ENCODE results near the gene MYO1H. TPM values are rescaled to one million over a fixed set of nuclear protein-coding genes. Genes with fewer than 3 reads are reported as not detected.

Gene MYO1H
- total and polyA plus RNA-seq, 8 donors = 0.20 to 0.93 (median 0.32) TPM

DNA sequence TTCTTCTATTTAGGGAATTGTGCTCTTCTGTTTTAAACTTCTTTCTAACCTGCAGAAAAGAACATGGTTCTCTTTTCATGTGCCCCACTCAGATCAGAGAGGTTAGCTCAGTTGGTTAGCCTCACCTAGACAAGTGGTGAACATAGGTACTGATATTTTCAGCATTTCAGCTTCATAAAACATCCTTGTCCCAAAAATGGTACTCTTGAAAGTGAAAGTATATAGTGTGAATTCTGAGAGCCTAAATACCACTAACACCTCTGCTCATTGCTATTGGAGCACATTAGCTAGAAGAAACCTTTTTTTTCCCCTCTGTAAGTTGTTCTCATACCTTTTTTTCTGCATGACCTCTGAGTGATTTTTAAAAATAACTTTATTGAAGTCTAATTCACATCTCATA lies 147.3 kb downstream of the MYO1H start:
- peaks cover 2 to 96% of the 10 kb centered on the region in 2 donors for H3K36me3 ChIP-seq
- H3K4me3 ChIP-seq = no peak overlapping the region
- DNase-seq (no peak), ATAC-seq (no peak)
- intact Hi-C loops (cut with DNase I) = no loop called here
- no peak overlapping the region for H3K27ac ChIP-seq
- H3K9me3 ChIP-seq = no peaks in the 10 kb centered on the region
- TF ChIP-seq, protein P1, sequence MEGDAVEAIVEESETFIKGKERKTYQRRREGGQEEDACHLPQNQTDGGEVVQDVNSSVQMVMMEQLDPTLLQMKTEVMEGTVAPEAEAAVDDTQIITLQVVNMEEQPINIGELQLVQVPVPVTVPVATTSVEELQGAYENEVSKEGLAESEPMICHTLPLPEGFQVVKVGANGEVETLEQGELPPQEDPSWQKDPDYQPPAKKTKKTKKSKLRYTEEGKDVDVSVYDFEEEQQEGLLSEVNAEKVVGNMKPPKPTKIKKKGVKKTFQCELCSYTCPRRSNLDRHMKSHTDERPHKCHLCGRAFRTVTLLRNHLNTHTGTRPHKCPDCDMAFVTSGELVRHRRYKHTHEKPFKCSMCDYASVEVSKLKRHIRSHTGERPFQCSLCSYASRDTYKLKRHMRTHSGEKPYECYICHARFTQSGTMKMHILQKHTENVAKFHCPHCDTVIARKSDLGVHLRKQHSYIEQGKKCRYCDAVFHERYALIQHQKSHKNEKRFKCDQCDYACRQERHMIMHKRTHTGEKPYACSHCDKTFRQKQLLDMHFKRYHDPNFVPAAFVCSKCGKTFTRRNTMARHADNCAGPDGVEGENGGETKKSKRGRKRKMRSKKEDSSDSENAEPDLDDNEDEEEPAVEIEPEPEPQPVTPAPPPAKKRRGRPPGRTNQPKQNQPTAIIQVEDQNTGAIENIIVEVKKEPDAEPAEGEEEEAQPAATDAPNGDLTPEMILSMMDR (IDR thresholded peaks at IDR 0.05) = no peak
- H3K4me1 ChIP-seq = no peaks in the 10 kb centered on the region
- no peaks in the 10 kb centered on the region for H3K27me3 ChIP-seq

DNA sequence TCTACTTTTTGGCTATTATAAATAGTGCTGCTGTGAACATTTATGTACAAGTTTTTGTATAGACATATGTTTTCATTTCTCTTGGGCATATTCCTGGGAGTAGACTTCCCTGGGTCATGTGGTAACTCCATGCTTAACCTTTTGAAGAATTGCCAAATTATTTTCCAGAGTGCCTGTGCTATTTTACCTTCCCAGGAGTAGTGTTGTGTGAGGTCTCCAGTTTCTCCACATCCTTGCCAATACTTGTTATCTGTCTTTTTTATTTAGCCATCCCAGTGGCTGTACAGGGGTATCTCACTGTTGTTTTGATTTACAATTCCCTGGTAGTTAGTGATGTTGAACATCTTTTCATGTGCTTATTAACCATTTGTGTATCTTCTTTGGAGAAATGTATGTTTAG lies 148.6 kb downstream of the MYO1H start:
- no peak overlapping the region for H3K4me3 ChIP-seq
- H3K4me1 ChIP-seq = no peaks in the 10 kb centered on the region
- intact Hi-C loops (cut with DNase I) = no loop called here
- H3K27me3 ChIP-seq = no peaks in the 10 kb centered on the region
- H3K36me3 ChIP-seq = peaks cover 2 to 96% of the 10 kb centered on the region in 2 donors
- H3K27ac ChIP-seq = no peak overlapping the region
- no peak for ATAC-seq
- no peaks in the 10 kb centered on the region for H3K9me3 ChIP-seq
- TF ChIP-seq, protein P1 (IDR thresholded peaks at IDR 0.05) = no peak
- DNase-seq = no peak

DNA sequence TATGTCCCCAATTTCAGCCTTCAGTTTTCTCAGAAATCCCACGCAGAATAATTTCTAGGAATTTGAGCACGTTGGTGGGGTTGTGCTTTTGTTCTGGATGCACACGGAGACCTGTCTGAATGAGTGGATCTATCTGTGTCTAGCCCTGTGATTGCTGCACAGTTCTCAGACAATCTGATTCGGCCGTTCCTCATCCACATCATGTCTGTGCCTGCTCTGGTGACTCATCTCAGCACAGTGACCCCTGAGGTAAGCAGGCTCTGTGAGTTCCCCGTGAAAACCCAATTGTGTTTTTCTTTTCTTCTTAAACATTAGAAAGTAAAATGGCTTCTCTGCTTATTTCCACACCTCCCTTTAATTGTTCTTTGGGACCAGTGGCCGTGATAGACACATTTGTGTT lies 150.0 kb downstream of the MYO1H start:
- Histone ChIP-seq H3K27me3 (no peaks in the 10 kb centered on the region), H3K4me3 (no peak overlapping the region), H3K27ac (no peak overlapping the region), H3K9me3 (no peaks in the 10 kb centered on the region), H3K4me1 (no peaks in the 10 kb centered on the region), H3K36me3 (peaks cover 2 to 96% of the 10 kb centered on the region in 2 donors)
- no peak for ATAC-seq
- intact Hi-C loops (cut with DNase I) = no loop called here
- DNase-seq = no peak
- TF ChIP-seq, protein P1 (IDR thresholded peaks at IDR 0.05) = no peak

Other genes starting within 250 kb of the MYO1H start
- gene ACACB, start 231.3 kb upstream of the MYO1H start, total RNA-seq = 10 to 100 TPM; 14.8 to 16.8 TPM
- gene ACACB, start 231.3 kb upstream of the MYO1H start, polyA plus RNA-seq (ENCODE audit: insufficient read length in 6 of 6) = 10 to 100 TPM; 12.5 to 21.3 (median 15.7) TPM
- gene FOXN4, start 38.6 kb upstream of the MYO1H start, total RNA-seq = not detected
- 1 to 10 TPM in 3 of 6 donors, under 1 TPM in 3; 0.51 to 2.0 (median 1.1) TPM for gene FOXN4, start 38.6 kb upstream of the MYO1H start, polyA plus RNA-seq (ENCODE audit: insufficient read length in 6 of 6)
- gene KCTD10, start 129.4 kb downstream of the MYO1H start, total RNA-seq = 10 to 100 TPM; 58.3 to 68.2 TPM
- gene KCTD10, start 129.4 kb downstream of the MYO1H start, polyA plus RNA-seq (ENCODE audit: insufficient read length in 6 of 6) = 10 to 100 TPM; 42.7 to 51.0 (median 47.3) TPM
- gene UBE3B, start 129.7 kb downstream of the MYO1H start, total RNA-seq = 10 to 100 TPM; 41.4 to 42.5 TPM
- 10 to 100 TPM; 30.5 to 36.2 (median 33.3) TPM for gene UBE3B, start 129.7 kb downstream of the MYO1H start, polyA plus RNA-seq (ENCODE audit: insufficient read length in 6 of 6)
- gene MMAB, start 225.6 kb downstream of the MYO1H start, total RNA-seq = 10 to 100 TPM; 43.9 to 76.1 TPM
- 10 to 100 TPM; 24.9 to 36.2 (median 28.7) TPM for gene MMAB, start 225.6 kb downstream of the MYO1H start, polyA plus RNA-seq (ENCODE audit: insufficient read length in 6 of 6)
- gene MVK, start 225.9 kb downstream of the MYO1H start, total RNA-seq = 10 to 100 TPM; 23.3 to 46.1 TPM
- gene MVK, start 225.9 kb downstream of the MYO1H start, polyA plus RNA-seq (ENCODE audit: insufficient read length in 6 of 6) = 10 to 100 TPM; 11.1 to 20.7 (median 15.7) TPM

Measured in left lung (tissue), 10 donors.